Activated CD4-positive, alpha-beta T cell treated with anti-CD3 and anti-CD28 coated beads, Interleukin-2, amount 50 U/mL, for 1 hour (primary cell): ENCODE data around the gene EGFR.
"Not testable (repeated sequence)": the region's sequence is repeated elsewhere in the genome, so short reads cannot be mapped to it uniquely, and the experiment has no call there.

ENCODE experiments used
- DNase-seq: peaks from one replicate; pipeline ENCODE4 v3.0.0-alpha.2; 2020

EGFR gene

GRCh38 chr7:55155351-55156117 is 136.7 kb downstream of the EGFR start:
- DNase-seq = no peak

GRCh38 chr7:55156919-55157763 is 138.3 kb downstream of the EGFR start:
- no peak for DNase-seq

- no peak for DNase-seq
Measured at GRCh38 chr7:55157764-55158105, 138.9 kb downstream of the EGFR start.

- DNase-seq = no peak
Measured at GRCh38 chr7:55158541-55159382, 139.9 kb downstream of the EGFR start.

GRCh38 chr7:55160539-55160938 is 141.7 kb downstream of the EGFR start:
- DNase-seq = no peak

GRCh38 chr7:55161154-55161687 is 142.4 kb downstream of the EGFR start:
- DNase-seq = no peak

GRCh38 chr7:55162476-55162875 is 143.7 kb downstream of the EGFR start:
- DNase-seq = no peak

GRCh38 chr7:55163733-55164132 is 144.9 kb downstream of the EGFR start:
- DNase-seq = no peak

GRCh38 chr7:55164527-55164926 is 145.7 kb downstream of the EGFR start:
- no peak for DNase-seq

- no peak for DNase-seq
Measured at GRCh38 chr7:55165176-55165861, 146.5 kb downstream of the EGFR start.

GRCh38 chr7:55167296-55167695 is 148.5 kb downstream of the EGFR start:
- DNase-seq = not testable (repeated sequence)

- DNase-seq = no peak
Measured at GRCh38 chr7:55170335-55171069, 151.7 kb downstream of the EGFR start.

- DNase-seq = no peak
Measured at GRCh38 chr7:55171157-55171556, 152.3 kb downstream of the EGFR start.

GRCh38 chr7:55172161-55172560 is 153.3 kb downstream of the EGFR start:
- no peak for DNase-seq

- DNase-seq = no peak
Measured at GRCh38 chr7:55172881-55173609, 154.2 kb downstream of the EGFR start.

GRCh38 chr7:55173671-55174070 is 154.9 kb downstream of the EGFR start:
- DNase-seq = no peak

- DNase-seq = no peak
Measured at GRCh38 chr7:55174456-55174855, 155.6 kb downstream of the EGFR start.

GRCh38 chr7:55174856-55175255 is 156.0 kb downstream of the EGFR start:
- DNase-seq = no peak

- DNase-seq = no peak
Measured at GRCh38 chr7:55177068-55177530, 158.3 kb downstream of the EGFR start.

GRCh38 chr7:55177589-55178261 is 158.9 kb downstream of the EGFR start:
- DNase-seq = no peak
